ENCODE data around the gene PSMD8.
"Not testable (repeated sequence)": the region's sequence is repeated elsewhere in the genome, so short reads cannot be mapped to it uniquely, and the experiment has no call there.

The PSMD8 gene

DNA sequence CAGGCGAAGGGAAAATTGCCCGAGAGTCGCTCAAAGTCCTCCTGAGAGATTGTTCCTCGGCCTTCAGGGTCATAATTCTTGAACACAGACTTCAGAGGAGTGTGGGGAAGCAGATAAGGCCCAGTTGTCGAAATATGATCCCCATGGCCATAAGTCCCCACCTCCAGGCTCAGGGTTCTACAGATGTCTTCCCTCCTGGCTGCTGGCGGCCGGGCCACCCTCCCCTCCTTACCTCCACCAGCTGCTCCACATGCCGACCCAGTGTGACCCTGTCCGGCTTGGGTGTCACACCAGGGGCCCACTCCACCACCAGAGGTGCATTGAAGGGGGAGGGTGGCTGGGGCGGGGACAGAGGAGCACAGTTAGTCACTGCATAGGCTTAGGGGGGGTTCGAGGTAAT is 38.6 kb downstream of the PSMD8 start:
- no peak for DNase-seq

DNA sequence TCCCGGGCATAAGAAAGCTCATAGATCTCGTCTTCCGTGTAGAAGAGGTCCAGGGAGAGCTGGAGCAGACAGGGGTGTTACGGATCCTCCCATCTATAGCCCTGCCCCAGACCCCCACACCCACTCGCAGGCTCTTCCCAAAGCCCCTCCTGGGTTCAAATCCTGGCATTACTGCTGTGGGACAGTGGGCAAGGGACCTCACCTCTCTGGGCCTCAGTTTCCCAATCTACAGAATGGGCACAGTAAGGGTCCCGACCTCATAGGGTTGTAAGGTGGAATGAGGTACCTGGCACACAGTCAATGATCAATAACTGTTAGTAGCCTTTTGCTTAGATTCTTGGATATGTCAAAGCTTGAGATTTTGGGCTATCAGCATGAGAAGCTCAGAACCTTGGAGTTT is 39.0 kb downstream of the PSMD8 start:
- no peak for DNase-seq

DNA sequence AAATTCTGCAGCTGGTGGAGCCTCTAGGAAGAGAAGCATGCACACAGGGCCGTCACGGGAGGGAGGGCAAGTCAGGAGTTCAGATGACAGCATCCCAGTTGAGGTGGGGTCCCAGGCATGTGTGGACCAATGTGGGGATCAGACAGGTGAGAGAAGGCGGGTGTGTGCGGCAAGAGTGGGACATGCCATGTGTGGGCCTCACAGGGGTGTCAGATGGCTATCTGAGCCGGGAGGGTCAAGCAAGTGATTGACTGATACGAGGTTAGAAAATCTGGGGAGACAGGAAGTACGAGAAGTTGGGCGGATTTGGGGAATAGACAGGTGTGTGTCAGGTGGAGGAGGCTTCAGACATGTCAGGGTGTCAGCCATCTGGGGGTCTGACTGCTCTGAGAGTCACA is 42.8 kb downstream of the PSMD8 start:
- no peak for DNase-seq

DNA sequence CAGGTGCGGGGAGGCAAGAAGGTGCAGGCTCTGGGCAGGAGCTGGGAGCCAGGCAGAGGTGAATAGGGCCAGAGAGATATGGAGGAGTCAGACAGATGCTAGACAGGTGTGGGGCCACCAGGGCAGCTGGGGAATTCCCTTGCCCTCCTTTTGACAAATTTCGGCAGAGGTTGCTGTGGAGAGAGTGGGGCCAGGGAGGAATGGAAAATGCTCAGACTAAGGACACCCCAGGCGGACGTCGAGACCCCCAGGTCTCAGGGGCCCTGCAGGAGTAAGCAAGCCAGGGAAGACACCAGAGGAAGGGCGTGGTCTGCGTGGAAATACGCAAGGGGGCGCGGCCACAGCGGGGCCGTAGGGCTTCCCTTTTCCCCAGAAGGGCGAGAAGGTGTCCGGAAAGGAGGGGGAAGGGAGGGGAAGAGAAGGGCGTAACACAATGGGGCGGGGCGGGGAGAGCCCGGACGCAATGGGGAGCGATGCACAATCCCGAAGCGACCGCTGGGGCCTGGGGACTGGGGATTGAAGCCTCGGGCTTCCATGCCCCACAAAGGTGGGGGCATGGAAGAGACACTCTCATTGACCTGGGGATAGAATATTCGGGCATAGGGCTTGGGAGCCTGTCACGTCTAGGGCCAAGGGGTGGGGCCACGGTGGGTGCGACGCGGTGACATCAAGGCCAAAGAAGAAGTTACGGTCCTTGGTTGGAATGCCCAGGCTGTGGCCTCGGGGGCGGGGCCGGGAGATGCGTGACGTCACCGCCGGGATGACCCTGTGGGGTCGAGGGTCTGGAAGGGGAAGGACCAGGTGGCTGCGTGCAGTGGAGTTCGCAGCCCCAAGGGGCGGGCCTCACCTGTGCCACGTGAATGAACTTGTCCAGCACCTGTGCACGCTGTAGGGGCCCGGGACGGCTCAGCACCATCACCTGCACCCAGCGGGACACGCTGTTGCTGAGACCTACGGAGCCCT is 43.5 kb downstream of the PSMD8 start:
- no peak for DNase-seq

DNA sequence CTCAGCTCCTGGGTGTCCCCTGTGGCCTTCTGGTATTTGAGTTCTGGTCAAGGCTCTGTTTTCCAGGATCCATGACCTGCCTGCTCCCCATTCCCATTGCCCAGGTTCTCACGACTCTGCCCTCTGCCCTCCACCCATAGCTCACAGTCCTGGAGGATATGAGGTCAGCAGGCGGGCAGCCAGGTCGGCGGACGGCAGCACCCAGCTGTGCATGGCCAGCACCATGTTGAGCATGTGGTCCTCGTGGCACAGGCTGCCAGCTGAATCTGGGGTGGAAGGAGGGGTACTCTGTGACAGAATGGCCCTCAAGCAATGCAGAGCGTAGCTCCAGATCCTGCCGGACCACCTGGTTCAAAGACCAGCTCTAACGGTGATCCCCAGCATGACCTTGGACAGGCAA is 46.6 kb downstream of the PSMD8 start:
- no peak for DNase-seq

DNA sequence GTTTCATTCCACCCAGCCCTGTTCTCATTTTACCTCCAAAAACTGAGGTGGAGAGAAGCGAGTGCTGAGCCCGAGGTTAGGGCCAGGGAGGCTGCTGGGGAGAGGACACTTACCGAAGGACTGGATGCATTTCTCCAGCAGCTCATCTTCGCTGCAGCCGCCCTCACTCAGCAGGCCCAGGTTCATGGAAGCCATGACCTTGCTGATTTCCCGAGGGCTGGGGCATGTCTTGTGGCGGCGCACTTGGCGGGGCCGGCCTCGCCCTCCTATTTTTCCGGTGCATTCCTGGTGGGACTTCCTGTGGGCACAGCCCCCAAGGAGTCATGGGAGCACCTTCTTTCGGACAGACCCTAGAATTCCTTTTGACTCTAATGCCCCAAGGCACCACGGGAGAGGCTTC is 47.5 kb downstream of the PSMD8 start:
- no peak for DNase-seq

DNA sequence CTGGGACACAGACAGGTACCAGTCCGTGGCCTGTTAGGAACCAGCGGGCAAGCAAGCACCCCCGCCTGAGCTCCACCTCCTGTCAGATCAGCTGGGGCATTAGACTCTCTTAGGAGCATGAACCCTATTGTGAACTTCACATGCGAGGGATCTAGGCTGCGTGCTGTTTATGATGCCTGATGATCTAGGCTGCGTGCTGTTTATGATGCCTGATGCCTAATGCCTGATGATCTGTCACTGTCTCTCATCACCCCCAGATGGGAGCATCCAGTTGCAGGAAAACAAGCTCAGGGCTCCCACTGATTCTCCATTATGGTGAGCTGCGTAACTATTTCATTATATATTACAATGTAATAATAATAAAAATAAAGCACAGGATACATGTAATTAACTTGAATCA is 48.1 kb downstream of the PSMD8 start:
- DNase-seq = no peak

DNA sequence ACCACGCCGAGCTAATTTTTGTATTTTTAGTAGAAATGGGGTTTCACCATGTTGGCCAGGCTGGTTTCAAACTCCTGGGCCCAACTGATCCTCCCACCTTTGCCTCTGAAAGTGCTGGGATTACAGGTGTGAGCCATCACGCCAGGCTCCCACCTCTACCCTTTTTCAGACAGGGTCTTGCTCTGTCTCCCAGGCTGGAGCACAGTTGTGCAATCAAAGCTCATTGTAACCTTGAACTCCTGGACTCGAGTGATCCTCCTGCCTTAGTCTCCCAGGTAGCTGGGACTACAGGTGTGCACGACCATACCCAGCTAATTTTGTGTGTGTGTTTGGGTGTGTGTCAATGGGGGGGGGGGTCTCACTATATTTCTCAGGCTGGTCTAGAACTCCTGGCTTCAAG is 49.9 kb downstream of the PSMD8 start:
- no peak for DNase-seq

DNA sequence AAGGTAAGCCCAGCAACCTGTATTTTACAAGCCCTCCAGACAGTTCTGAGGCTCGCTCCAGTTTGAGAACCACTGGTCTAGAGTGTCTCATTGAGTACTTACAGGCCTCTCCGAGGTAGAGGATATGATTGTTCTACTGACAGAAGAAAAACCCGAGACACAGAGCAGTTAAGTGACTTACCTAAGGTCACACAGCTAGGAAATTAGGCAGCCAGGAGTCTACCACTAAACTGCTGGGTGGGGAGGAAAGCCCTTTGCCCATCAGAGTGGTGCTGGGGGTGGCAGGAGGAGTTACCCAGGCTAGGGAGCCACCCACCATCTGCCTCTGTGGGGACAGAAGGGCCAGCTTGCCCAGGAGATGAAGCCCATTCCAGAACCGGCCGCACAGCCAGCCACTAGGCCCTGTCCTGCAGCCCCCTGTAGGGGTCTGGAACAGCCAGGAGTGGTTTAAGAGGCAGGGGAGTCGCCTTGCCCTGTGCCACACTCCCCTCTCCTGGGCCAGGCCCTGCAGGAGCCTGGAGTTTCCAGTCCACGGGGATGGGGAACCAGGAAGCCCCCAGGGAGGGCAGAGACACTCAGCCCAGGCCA is 50.9 kb downstream of the PSMD8 start:
- no peak for DNase-seq

DNA sequence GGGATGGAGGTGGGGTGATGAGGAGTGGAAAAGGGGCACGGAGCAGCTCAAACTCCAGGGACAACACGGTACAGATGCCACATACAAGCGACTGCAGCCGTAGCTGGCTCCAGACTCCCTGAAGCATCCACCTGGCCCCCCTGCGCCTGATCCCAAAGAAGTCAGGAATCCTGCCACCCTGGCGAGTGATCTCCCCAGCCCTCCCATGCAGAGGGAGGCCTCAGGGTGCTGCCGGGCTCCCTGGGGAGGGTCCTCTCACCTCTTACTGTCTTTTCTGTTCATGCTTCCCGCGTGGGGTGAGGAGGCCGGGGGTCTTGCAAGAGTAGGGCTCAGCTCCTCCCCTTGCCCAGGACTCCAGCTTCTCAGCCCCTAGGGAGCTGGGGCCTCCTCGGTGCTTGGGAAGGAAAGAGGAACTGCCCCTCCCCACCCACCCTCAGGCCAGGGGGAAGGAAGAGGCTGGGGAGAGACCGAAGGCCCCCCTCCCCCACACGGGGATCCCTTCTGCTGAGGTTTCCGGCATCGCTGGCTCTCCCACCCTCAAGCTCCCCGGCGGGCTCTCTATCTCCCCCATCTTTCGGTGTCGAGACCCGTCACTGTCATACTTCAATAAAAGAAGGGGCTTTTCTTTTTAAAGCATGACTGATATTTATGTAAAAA is 51.6 kb downstream of the PSMD8 start, which contains the start of gene RASGRP4:
RASGRP4 (minus strand) TSS at position 410 of the 657 bp plus-strand sequence; CDS start at position 282, 128 bp downstream.
- DNase-seq = no peak

DNA sequence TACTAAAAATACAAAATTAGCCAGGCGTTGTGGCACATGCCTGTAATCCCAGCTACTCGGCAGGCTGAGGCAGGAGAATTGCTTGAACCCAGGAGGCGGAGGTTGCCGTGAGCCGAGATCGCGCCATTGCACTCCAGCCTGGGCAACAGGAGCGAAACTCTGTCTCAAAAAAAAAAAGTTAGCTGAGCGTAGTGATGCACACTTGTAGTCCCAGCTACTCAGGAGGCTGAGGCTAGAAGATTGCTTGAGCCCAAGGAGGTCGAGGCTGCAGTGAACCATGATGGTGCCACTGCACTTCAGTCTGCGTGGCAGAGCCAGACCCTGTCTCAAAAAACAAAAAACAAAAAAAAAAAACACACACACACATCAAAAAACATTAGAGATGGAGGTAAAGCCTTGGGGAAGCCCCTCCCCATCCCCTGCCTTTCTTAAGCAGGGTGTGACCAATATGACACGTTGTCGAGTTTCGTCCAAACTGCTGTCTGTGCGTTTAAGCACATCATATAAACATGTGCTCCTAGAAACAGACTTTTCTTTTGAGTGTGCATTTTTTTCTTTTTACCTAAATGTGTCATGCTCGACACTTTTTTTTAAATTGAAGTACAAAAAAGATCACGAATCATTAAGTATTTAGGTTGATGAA is 52.8 kb downstream of the PSMD8 start:
- DNase-seq = not testable (repeated sequence)

DNA sequence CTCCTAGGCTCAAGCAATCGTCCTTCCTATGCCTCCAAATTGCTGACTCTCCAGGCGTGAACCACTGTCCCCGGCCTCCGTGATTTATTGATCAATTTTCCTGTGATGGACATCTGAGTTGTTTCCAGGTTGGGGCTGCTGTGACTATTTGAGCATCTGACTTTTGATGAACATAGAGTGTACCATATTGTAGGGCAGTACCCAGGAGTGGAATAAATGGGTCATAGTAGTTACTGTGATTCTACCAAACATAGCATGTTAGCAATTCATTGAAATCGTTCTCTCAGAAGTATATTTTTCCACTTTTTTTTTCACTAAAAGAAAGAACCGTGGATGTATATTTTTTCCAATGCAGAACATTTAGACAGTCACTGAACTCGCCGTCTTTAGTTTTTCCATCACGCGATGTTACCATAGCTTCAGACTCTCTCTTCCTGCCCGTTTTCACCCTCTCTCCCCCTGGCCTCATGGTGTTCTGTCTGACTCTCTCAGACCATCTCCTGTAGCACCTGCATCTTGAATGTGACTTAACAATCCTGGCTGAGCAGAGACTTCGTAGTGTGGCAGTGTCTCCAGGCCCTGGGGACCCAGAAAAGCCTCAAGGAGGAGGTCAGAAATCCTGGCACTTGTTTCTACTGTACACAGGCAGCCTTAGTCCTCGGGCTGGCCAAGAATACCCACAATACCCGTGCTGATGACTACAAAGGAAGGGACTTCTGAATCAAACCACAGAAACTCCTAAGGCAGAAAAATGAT is 54.9 kb downstream of the PSMD8 start:
- no peak for DNase-seq

DNA sequence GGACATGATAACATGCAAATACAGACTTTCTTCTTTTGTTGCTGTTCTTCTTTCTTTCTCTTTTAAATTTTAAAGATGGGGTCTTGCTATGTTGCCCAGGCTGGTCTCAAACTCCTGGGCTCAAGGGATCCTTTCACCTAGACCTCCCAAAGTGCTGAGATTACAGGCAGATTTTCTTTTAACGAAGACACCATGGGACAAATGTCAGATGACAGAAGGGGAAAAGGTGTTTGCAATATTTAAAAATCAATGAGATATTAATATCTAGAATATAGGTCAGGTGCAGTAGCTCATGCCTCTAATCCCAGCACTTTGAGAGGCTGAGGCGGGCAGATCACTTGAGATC is 55.4 kb downstream of the PSMD8 start:
- no peak for DNase-seq

DNA sequence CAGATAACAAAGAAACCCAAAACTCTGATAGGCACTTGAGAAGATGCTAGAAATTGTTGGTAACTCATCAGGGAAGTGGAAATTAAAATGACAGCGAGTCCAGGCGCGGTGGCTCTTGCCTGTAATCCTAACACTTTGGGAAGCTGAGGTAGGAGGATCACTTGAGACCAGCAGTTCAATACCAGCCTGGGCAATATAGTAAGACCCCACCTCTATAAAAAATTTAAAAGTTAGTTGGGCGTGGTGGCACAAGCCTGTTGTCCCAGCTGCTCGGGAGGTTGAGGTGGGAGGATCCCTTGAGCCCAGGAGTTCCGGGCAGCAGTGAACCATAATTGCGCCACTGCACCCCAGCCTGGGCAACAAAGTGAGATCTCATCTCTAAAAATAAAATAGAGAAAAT is 56.6 kb downstream of the PSMD8 start:
- DNase-seq = no peak

DNA sequence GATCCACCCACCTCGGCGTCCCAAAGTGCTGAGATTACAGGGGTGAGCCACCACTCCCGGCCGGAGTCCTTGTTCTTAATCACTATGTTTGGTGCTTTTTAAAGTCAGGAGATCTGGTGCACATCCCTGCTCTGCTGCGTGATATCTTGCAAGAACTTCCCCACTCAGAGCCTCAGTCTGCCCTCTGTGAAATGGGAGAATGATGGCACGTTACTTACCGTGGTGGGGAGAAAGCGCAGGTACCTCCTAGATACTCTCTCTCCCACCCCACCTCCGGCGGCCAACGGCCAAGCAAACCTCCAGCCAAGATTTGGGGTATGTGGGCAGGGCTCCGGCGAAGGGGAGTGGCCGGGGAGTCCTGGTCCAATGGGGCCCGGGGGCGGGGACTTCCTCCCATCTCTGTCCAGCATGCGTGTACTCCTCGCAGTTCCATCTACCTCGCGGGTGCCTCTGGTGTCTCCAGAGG is 58.9 kb downstream of the PSMD8 start, which contains the start of gene RYR1:
RYR1 (plus strand) TSS at position 424 of the 466 bp plus-strand sequence. CDS start 139 bp downstream, outside the sequence.
- DNase-seq = no peak

Data from SHP77 treated with DMSO at 0.1 percent for 48 hours (cell line).